Measurements from ENCODE around the gene GLRA1.

The GLRA1 gene

GRCh38 chr5:151904909-151905308 lies 19.7 kb downstream of the GLRA1 start:
- FAIRE-seq: no peak
- TF ChIP-seq POLR2A (IDR thresholded peaks at IDR 0.05; ENCODE audit: low read depth, low read length) (no peak), PAX5 (IDR thresholded peaks at IDR 0.05; ENCODE audit: insufficient read depth, low read length, severe bottlenecking) (no peak), POLR2AphosphoS5 (IDR thresholded peaks at IDR 0.05; ENCODE audit: low read depth, low read length) (no peak), TAF1 (IDR thresholded peaks at IDR 0.05; ENCODE audit: low read depth, low read length) (no peak)
- DNase-seq (ENCODE audit: insufficient read length, low spot score): no peak

DNA sequence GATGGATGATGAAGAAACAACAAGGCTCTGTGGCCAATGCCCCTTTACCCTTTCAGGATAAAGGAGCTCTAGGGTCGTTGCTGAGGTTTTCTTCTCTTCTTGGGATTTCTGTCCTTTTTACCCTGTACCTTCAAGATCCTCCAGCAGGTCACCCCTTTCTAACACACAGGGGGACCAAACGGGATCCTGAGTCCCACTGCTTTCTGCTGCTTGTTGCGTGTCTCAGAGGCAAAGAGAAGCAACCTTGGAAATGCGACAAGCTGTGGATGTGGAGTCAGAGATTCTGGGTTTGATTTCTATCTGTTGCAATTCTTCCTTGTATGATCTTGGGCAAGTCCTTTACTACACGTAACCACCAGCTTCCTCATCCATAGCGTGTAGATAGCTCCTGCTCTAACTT lies 20.5 kb downstream of the GLRA1 start:
- no peak for DNase-seq (ENCODE audit: insufficient read length, low spot score)

GRCh38 chr5:151903243-151903653 lies 21.4 kb downstream of the GLRA1 start:
- TF ChIP-seq POLR2A (IDR thresholded peaks at IDR 0.05; ENCODE audit: low read depth, low read length): no peak
- peak; percentile 55; the same call in 1 of the 2 replicates for TF ChIP-seq POU2F2 (IDR thresholded peaks at IDR 0.05; ENCODE audit: low read depth, low read length)
- no peak for TF ChIP-seq SPI1 (IDR thresholded peaks at IDR 0.05; ENCODE audit: low read depth, low read length)
- TF ChIP-seq PAX5 (IDR thresholded peaks at IDR 0.05; ENCODE audit: insufficient read depth, low read length, severe bottlenecking): peak; percentile 94
- DNase-seq (ENCODE audit: insufficient read length, low spot score): peak; percentile 24
- FAIRE-seq: peak; percentile 76

More for the DNA sequence above, 20.5 kb downstream of the GLRA1 start:
- TF ChIP-seq POLR2A (IDR thresholded peaks at IDR 0.05; ENCODE audit: low read depth, low read length) (no peak), POU2F2 (IDR thresholded peaks at IDR 0.05; ENCODE audit: low read depth, low read length) (no peak), PAX5 (IDR thresholded peaks at IDR 0.05; ENCODE audit: insufficient read depth, low read length, severe bottlenecking) (no peak), TAF1 (IDR thresholded peaks at IDR 0.05; ENCODE audit: low read depth, low read length) (no peak), SPI1 (IDR thresholded peaks at IDR 0.05; ENCODE audit: low read depth, low read length) (no peak), POLR2AphosphoS5 (IDR thresholded peaks at IDR 0.05; ENCODE audit: low read depth, low read length) (no peak)
- no peak for FAIRE-seq

DNA sequence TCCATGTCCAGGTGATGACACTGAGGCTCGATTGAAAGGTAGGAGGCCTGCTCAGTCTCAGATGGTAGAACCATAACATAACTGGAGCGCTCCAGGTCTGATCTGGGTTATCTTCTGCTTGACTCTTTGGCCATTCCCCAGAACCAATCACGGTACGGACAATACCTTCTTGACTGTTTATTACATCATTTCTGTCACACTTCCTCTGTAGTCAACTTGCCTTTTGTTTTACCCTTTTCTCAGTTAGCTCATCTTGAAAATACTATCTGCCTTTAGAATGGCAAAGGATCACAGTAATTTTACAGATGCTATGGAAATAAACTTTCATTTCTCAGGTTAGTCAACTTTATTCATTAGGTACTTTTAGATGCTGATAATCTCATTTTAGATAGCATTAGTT lies 22.4 kb downstream of the GLRA1 start:
- no peak for DNase-seq (ENCODE audit: insufficient read length, low spot score)
- TF ChIP-seq SPI1 (IDR thresholded peaks at IDR 0.05; ENCODE audit: low read depth, low read length) (peak; percentile 87), POU2F2 (IDR thresholded peaks at IDR 0.05; ENCODE audit: low read depth, low read length) (no peak), POLR2AphosphoS5 (IDR thresholded peaks at IDR 0.05; ENCODE audit: low read depth, low read length) (no peak), TAF1 (IDR thresholded peaks at IDR 0.05; ENCODE audit: low read depth, low read length) (no peak), POLR2A (IDR thresholded peaks at IDR 0.05; ENCODE audit: low read depth, low read length) (no peak), PAX5 (IDR thresholded peaks at IDR 0.05; ENCODE audit: insufficient read depth, low read length, severe bottlenecking) (no peak)
- peak; percentile 71 for FAIRE-seq

- no peak for TF ChIP-seq PAX5 (IDR thresholded peaks at IDR 0.05; ENCODE audit: insufficient read depth, low read length, severe bottlenecking)
- no peak for TF ChIP-seq SPI1 (IDR thresholded peaks at IDR 0.05; ENCODE audit: low read depth, low read length)
- no peak for TF ChIP-seq POU2F2 (IDR thresholded peaks at IDR 0.05; ENCODE audit: low read depth, low read length)
- TF ChIP-seq POLR2AphosphoS5 (IDR thresholded peaks at IDR 0.05; ENCODE audit: low read depth, low read length): no peak
- no peak for TF ChIP-seq POLR2A (IDR thresholded peaks at IDR 0.05; ENCODE audit: low read depth, low read length)
- no peak for TF ChIP-seq TAF1 (IDR thresholded peaks at IDR 0.05; ENCODE audit: low read depth, low read length)
- FAIRE-seq (no peak), DNase-seq (ENCODE audit: insufficient read length, low spot score) (no peak)
Measured at GRCh38 chr5:151901611-151902010, 23.0 kb downstream of the GLRA1 start.

GRCh38 chr5:151900891-151901290 lies 23.8 kb downstream of the GLRA1 start:
- FAIRE-seq (no peak), DNase-seq (ENCODE audit: insufficient read length, low spot score) (no peak)
- TF ChIP-seq POLR2AphosphoS5 (IDR thresholded peaks at IDR 0.05; ENCODE audit: low read depth, low read length) (no peak), SPI1 (IDR thresholded peaks at IDR 0.05; ENCODE audit: low read depth, low read length) (no peak), POLR2A (IDR thresholded peaks at IDR 0.05; ENCODE audit: low read depth, low read length) (no peak), TAF1 (IDR thresholded peaks at IDR 0.05; ENCODE audit: low read depth, low read length) (no peak), PAX5 (IDR thresholded peaks at IDR 0.05; ENCODE audit: insufficient read depth, low read length, severe bottlenecking) (no peak), POU2F2 (IDR thresholded peaks at IDR 0.05; ENCODE audit: low read depth, low read length) (no peak)

DNA sequence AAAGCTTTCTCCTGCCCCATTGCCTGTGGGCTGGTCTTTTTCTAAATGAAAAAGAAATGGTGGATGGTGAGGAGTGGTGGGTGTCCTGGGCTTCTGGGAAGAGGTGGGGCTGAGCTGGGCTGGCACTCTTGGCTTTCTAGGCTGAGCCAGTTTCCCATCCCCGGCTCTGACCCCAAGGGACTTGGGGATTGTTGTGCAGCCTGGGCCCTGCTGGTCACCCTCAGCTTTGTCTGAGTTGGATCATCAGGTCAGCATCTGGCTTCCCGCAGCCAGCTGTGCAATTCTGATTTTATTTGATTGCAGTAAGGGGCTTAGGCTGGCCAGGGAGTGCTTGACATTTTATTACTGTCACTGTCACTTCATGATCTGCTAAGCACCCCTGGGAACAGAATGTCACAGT lies 25.3 kb downstream of the GLRA1 start:
- no peak for TF ChIP-seq PAX5 (IDR thresholded peaks at IDR 0.05; ENCODE audit: insufficient read depth, low read length, severe bottlenecking)
- no peak for TF ChIP-seq TAF1 (IDR thresholded peaks at IDR 0.05; ENCODE audit: low read depth, low read length)
- no peak for TF ChIP-seq POLR2AphosphoS5 (IDR thresholded peaks at IDR 0.05; ENCODE audit: low read depth, low read length)
- no peak for TF ChIP-seq SPI1 (IDR thresholded peaks at IDR 0.05; ENCODE audit: low read depth, low read length)
- no peak for TF ChIP-seq POU2F2 (IDR thresholded peaks at IDR 0.05; ENCODE audit: low read depth, low read length)
- TF ChIP-seq POLR2A (IDR thresholded peaks at IDR 0.05; ENCODE audit: low read depth, low read length): no peak
- no peak for DNase-seq (ENCODE audit: insufficient read length, low spot score)
- no peak for FAIRE-seq

- TF ChIP-seq TAF1 (IDR thresholded peaks at IDR 0.05; ENCODE audit: low read depth, low read length) (no peak), PAX5 (IDR thresholded peaks at IDR 0.05; ENCODE audit: insufficient read depth, low read length, severe bottlenecking) (no peak), SPI1 (IDR thresholded peaks at IDR 0.05; ENCODE audit: low read depth, low read length) (0 out of 2 replicates have a peak, but pooled peaks have one; percentile 5)
- FAIRE-seq: no peak
- DNase-seq (ENCODE audit: insufficient read length, low spot score): no peak
Measured at GRCh38 chr5:151897896-151898295, 26.8 kb downstream of the GLRA1 start.

GRCh38 chr5:151897020-151897552 lies 27.6 kb downstream of the GLRA1 start:
- no peak for DNase-seq (ENCODE audit: insufficient read length, low spot score)
- no peak for FAIRE-seq
- TF ChIP-seq PAX5 (IDR thresholded peaks at IDR 0.05; ENCODE audit: insufficient read depth, low read length, severe bottlenecking) (no peak), POLR2A (IDR thresholded peaks at IDR 0.05; ENCODE audit: low read depth, low read length) (no peak), POU2F2 (IDR thresholded peaks at IDR 0.05; ENCODE audit: low read depth, low read length) (no peak), SPI1 (IDR thresholded peaks at IDR 0.05; ENCODE audit: low read depth, low read length) (no peak), POLR2AphosphoS5 (IDR thresholded peaks at IDR 0.05; ENCODE audit: low read depth, low read length) (no peak), TAF1 (IDR thresholded peaks at IDR 0.05; ENCODE audit: low read depth, low read length) (no peak)

GRCh38 chr5:151896031-151896691 lies 28.5 kb downstream of the GLRA1 start:
- DNase-seq (ENCODE audit: insufficient read length, low spot score) (no peak), FAIRE-seq (no peak)
- no peak for TF ChIP-seq POLR2A (IDR thresholded peaks at IDR 0.05; ENCODE audit: low read depth, low read length)
- TF ChIP-seq TAF1 (IDR thresholded peaks at IDR 0.05; ENCODE audit: low read depth, low read length): no peak
- TF ChIP-seq POU2F2 (IDR thresholded peaks at IDR 0.05; ENCODE audit: low read depth, low read length): no peak
